HepG2 (cell line): ENCODE data around the gene ABCC10.

ENCODE experiments used
- ATM ChIP-seq: fragments of 450-650 bp; IDR thresholded peaks from 2 replicates; pipeline ENCODE4 v1.7.1; 2017; ENCODE audit warnings: mild to moderate bottlenecking, borderline replicate concordance
- CBX2 ChIP-seq, 2 experiments: fragments of 200-600 bp in 1 of 2; sonication (generic); formaldehyde crosslinking in 1 of 2; IDR thresholded peaks; 2 replicates each; pipeline versions ENCODE4 v1.7.0 to v1.8.1; 2018 to 2022; ENCODE audit warnings: low read depth in 2 of 2, low read length in 1 of 2, mild to moderate bottlenecking in 1 of 2, missing genetic modification reagents in 1 of 2
- CTCF ChIP-seq: sonication (generic); formaldehyde crosslinking; IDR thresholded peaks from 2 replicates; pipeline ENCODE4 v1.5.0; 2020; ENCODE audit warnings: mild to moderate bottlenecking, missing genetic modification reagents, moderate library complexity
- PRDM4 ChIP-seq: sonication (generic); formaldehyde crosslinking; IDR thresholded peaks from 2 replicates; pipeline ENCODE4 v1.9.0; 2021; ENCODE audit warnings: missing genetic modification reagents, borderline replicate concordance
- ZBTB44 ChIP-seq: sonication (generic); formaldehyde crosslinking; IDR thresholded peaks from 2 replicates; pipeline ENCODE4 v1.4.0; 2020; ENCODE audit warnings: missing genetic modification reagents
- ZNF317 ChIP-seq: sonication (generic); formaldehyde crosslinking; IDR thresholded peaks from 2 replicates; pipeline ENCODE4 v1.5.0; 2020; ENCODE audit warnings: mild to moderate bottlenecking, missing genetic modification reagents
- ZNF530 ChIP-seq: sonication (generic); formaldehyde crosslinking; IDR thresholded peaks from 2 replicates; pipeline ENCODE4 v1.5.0; 2020; ENCODE audit warnings: low read depth, mild to moderate bottlenecking, missing genetic modification reagents
- ZNF780A ChIP-seq: sonication (generic); formaldehyde crosslinking; IDR thresholded peaks from 2 replicates; pipeline ENCODE4 v1.8.0; 2022; ENCODE audit warnings: mild to moderate bottlenecking, missing genetic modification reagents, moderate library complexity

GRCh38 chr6:43497129-43497396 is 69.7 kb downstream of the ABCC10 start:
- TF ChIP-seq PRDM4 (CRISPR knock-in tag) (no peak), CTCF (CRISPR knock-in tag) (no peak), CBX2 (IDR thresholded peaks at IDR 0.05; ENCODE audit: low read depth, low read length) (no peak), CBX2 (CRISPR knock-in tag; IDR thresholded peaks at IDR 0.05; ENCODE audit: low read depth) (no peak), ZNF530 (CRISPR knock-in tag) (no peak), ZNF780A (CRISPR knock-in tag) (no peak), ZNF317 (no peak), ATM (no peak), ZBTB44 (CRISPR knock-in tag) (no peak)
